Measurements from ENCODE around the gene S100A12. TPM values are rescaled to one million over a fixed set of nuclear protein-coding genes. Genes with fewer than 3 reads are reported as not detected.

Gene S100A12
- total RNA-seq, 4 donors from 2014 or later = 2.2 to 2.9 TPM; not detected in 2

DNA sequence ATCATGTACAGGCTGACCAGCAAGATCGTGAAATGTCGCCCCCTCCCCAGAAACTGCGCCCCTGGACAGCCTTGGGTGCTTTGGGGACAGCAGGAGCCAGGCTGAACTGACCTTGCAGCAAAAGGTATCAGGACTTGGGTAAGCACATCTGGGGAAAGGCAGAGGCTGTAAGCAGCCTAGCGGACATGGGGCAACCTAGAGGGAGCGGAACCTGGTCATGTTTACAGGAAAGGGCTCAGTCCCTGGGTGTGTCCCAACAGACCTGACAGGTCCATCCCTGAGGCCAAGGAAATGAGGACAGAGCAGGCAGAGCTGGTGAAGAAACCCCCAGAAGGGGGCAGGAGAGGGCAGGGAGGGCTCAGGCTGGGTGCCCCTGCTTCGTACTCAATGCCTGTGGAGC, 18.5 kb upstream of the S100A12 start:
- H3K27ac ChIP-seq = no peak overlapping the region
- H3K4me3 ChIP-seq = no peak overlapping the region
- H3K4me1 ChIP-seq = peaks cover 13 to 32% of the 10 kb centered on the region in 2 donors
- intact Hi-C loops (cut with DNase I; ENCODE audit: low total_unique reads) (loop anchor here (2.0 to 5.0 kb wide), 2 partner anchors 37 to 97 kb away; partner anchors contain the start of gene S100A9), in situ Hi-C loops (cut with MboI; ENCODE audit: low sequenced_read_pairs in 4 of 4) (no loop called here)
- H3K27me3 ChIP-seq = no peaks in the 10 kb centered on the region
- TF ChIP-seq, protein P1, sequence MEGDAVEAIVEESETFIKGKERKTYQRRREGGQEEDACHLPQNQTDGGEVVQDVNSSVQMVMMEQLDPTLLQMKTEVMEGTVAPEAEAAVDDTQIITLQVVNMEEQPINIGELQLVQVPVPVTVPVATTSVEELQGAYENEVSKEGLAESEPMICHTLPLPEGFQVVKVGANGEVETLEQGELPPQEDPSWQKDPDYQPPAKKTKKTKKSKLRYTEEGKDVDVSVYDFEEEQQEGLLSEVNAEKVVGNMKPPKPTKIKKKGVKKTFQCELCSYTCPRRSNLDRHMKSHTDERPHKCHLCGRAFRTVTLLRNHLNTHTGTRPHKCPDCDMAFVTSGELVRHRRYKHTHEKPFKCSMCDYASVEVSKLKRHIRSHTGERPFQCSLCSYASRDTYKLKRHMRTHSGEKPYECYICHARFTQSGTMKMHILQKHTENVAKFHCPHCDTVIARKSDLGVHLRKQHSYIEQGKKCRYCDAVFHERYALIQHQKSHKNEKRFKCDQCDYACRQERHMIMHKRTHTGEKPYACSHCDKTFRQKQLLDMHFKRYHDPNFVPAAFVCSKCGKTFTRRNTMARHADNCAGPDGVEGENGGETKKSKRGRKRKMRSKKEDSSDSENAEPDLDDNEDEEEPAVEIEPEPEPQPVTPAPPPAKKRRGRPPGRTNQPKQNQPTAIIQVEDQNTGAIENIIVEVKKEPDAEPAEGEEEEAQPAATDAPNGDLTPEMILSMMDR (IDR thresholded peaks at IDR 0.05 in 4 of 5, conservative IDR thresholded peaks at IDR 0.05 in 1 of 5) = no peak
- TF ChIP-seq POLR2A (IDR thresholded peaks at IDR 0.05) = no peak
- no peaks in the 10 kb centered on the region for H3K36me3 ChIP-seq
- no peaks in the 10 kb centered on the region for H3K9me3 ChIP-seq
- ATAC-seq (no peak), DNase-seq (no peak)

DNA sequence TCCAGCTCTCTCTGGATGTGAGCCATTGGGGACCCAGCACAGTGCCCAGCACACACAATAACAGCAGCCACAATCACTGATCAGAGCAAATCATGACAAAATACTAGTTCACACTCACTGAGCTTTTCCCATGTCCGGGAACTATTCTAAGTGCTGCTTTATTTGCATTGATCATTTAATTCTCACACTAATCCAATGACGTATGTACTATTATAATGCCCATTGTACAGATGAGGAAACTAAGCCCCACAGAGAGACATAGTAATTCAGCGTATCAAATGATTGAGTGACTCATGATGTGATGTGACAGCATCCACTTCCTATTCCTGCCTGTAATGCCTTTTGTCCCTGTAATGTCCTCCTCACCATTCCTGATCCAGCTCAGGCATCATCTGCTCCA, 17.4 kb upstream of the S100A12 start:
- no peak overlapping the region for H3K27ac ChIP-seq
- ATAC-seq = no peak
- no peak for DNase-seq

DNA sequence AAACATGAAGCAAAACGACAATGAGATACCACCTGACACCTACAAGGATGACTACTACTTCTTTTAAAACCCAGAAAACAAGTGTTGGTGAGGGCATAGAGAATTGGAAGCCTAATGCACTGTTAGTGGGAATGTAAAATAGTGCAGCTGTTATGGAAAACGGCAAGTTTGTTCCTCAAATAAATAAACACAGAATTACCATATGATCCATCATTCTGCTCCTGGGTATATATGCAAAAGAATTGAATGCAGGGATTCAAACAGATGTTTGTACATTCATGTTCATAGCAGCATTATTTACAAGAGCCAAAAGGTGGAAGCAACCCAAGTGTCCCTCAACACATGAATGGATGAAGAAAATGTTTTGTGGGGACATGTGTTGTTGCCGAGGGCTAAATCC, 16.8 kb upstream of the S100A12 start:
- Histone ChIP-seq H3K27me3 (no peaks in the 10 kb centered on the region), H3K36me3 (no peaks in the 10 kb centered on the region), H3K4me1 (peaks cover 13 to 32% of the 10 kb centered on the region in 2 donors), H3K27ac (no peak overlapping the region), H3K4me3 (no peak overlapping the region), H3K9me3 (no peaks in the 10 kb centered on the region)
- ATAC-seq = no peak
- intact Hi-C loops (cut with DNase I; ENCODE audit: low total_unique reads) = loop anchor here (5.0 kb wide), 1 partner anchor 35 kb away; the partner anchor contains the start of gene S100A9
- in situ Hi-C loops (cut with MboI; ENCODE audit: low sequenced_read_pairs in 4 of 4) = no loop called here
- DNase-seq = no peak
- TF ChIP-seq, protein P1 (IDR thresholded peaks at IDR 0.05 in 4 of 5, conservative IDR thresholded peaks at IDR 0.05 in 1 of 5) = no peak
- TF ChIP-seq POLR2A (IDR thresholded peaks at IDR 0.05) = no peak

More for the DNA sequence above, 17.4 kb upstream of the S100A12 start:
- no peaks in the 10 kb centered on the region for H3K36me3 ChIP-seq
- in situ Hi-C loops (cut with MboI; ENCODE audit: low sequenced_read_pairs in 4 of 4) = no loop called here
- H3K4me1 ChIP-seq = peaks cover 13 to 32% of the 10 kb centered on the region in 2 donors
- H3K4me3 ChIP-seq = no peak overlapping the region
- TF ChIP-seq POLR2A (IDR thresholded peaks at IDR 0.05) = no peak
- TF ChIP-seq, protein P1 (IDR thresholded peaks at IDR 0.05 in 4 of 5, conservative IDR thresholded peaks at IDR 0.05 in 1 of 5) = no peak
- H3K9me3 ChIP-seq = no peaks in the 10 kb centered on the region
- H3K27me3 ChIP-seq = no peaks in the 10 kb centered on the region
- intact Hi-C loops (cut with DNase I; ENCODE audit: low total_unique reads) = loop anchor here (5.0 kb wide), 1 partner anchor 36 kb away; the partner anchor contains the start of gene S100A9

DNA sequence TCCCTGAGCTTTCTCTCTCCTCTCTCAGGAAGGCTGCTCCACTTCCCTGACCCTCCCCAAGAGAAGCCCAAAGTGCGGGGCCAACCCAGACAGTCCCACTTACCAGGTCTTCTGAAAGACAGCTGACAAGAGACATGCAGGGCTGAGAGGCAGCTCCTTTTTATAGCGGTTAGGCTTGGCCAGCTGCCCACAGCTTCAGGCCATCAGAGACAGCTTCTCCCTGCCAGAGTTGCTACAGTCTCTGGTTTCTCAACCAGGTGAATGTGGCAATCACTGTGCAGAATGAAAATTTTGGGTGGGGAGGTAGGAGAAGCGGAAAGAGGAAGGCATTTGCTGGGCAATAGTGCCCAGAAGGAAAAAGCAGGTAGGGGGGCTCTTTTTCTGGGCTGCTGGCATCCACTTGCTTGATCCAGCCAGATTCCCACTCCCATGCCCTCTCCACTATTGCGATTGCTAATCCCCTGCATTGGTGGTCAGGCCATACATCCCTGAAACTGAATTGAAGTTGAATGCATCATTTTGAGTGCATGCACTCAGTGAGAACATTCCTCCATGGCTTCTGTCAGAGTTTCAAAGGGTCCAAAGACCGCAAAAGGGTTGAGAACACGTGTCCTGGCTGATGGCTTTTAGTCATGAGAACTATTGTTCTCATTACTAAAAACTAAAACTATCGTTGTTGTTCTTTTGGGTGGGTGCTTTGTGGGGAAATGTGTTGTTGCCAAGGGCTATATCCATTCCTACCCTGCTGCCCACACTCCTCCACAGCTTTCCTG, 15.7 kb upstream of the S100A12 start, which contains the start of gene S100A8:
Gene S100A8 (minus strand): TSS at position 136 of the 773 bp plus-strand sequence. CDS start 538 bp downstream, outside the sequence.
- no peaks in the 10 kb centered on the region for H3K9me3 ChIP-seq
- ATAC-seq (peak; percentile 89), DNase-seq (peak; percentile 83 to 90)
- peak within 1 kb of the TSS in 1 of 4 donors; percentile 8 for H3K4me3 ChIP-seq
- H3K4me1 ChIP-seq = peaks cover 13 to 40% of the 10 kb centered on the region in 2 donors
- in situ Hi-C loops (cut with MboI; ENCODE audit: low sequenced_read_pairs in 4 of 4) (no loop called here), intact Hi-C loops (cut with DNase I; ENCODE audit: low total_unique reads) (loop anchor here (5.0 kb wide), 1 partner anchor 34 kb away; the partner anchor contains the start of gene S100A9)
- peak within 1 kb of the TSS in 3 of 4 donors; percentile 44 to 66 (median 63) for H3K27ac ChIP-seq
- H3K36me3 ChIP-seq = no peaks in the 10 kb centered on the region
- TF ChIP-seq POLR2A (IDR thresholded peaks at IDR 0.05) = peak; percentile 10 to 35
- TF ChIP-seq, protein P1 (IDR thresholded peaks at IDR 0.05 in 4 of 5, conservative IDR thresholded peaks at IDR 0.05 in 1 of 5) = no peak
- no peaks in the 10 kb centered on the region for H3K27me3 ChIP-seq
